Measurements from ENCODE around the gene CD38.

DNA sequence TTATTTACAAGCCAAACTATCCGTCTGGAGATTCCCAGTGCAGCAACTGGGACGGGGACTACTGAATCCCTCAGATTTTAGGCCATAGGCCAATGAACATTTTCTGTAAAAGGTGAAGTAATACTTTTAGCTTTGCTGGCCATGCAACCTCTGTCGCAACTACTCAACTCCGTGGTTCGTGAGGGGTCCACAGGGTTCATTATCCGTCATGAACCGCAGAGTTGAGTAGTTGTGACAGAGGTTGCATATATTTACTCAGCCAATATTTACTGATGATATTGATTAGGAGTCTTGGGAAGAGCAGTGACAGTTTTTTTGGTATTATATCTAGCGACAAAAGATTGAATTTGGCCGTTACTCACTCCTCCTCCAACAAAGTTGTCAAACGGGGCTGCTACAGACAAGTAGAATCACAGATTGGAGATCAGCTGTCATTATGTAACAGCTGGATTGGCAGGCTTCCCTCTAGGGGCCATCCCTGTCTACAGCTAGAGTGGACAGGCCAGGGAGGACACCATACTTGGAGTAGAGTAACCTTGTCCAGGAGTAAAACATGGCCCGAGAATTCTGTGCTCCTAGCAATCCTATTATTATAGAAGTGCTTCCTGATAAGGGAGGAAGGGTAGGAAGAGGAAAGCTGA, 37.2 kb upstream of the CD38 start:
- TF ChIP-seq, protein P1, sequence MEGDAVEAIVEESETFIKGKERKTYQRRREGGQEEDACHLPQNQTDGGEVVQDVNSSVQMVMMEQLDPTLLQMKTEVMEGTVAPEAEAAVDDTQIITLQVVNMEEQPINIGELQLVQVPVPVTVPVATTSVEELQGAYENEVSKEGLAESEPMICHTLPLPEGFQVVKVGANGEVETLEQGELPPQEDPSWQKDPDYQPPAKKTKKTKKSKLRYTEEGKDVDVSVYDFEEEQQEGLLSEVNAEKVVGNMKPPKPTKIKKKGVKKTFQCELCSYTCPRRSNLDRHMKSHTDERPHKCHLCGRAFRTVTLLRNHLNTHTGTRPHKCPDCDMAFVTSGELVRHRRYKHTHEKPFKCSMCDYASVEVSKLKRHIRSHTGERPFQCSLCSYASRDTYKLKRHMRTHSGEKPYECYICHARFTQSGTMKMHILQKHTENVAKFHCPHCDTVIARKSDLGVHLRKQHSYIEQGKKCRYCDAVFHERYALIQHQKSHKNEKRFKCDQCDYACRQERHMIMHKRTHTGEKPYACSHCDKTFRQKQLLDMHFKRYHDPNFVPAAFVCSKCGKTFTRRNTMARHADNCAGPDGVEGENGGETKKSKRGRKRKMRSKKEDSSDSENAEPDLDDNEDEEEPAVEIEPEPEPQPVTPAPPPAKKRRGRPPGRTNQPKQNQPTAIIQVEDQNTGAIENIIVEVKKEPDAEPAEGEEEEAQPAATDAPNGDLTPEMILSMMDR (IDR thresholded peaks at IDR 0.05), result no peak
- TF ChIP-seq POLR2A (IDR thresholded peaks at IDR 0.05), result no peak

All from adrenal gland (tissue), 5 donors.